ENCODE measurements around the gene PLXNB2.
A peak's percentile ranks its signal among the peaks of the same experiment; 100 is the strongest.

PLXNB2 gene

DNA sequence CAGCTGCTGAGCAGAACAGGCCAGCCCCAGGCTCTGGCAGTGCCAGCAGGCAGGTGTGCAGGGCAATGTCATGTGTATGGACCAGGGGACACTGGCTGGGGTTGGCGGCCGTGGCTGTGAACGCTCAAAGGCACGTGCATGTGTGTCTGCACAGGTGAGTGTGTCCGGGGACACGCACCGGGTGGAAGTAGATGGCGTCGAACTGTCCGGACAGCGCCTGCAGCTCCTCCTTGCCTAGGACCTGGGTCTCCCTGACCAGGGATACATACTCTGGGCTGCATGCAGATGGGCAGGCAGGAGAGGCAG, 57.2 kb downstream of the PLXNB2 start:
- DNase-seq = no peak

GRCh38 chr22:50249341-50250248, 57.9 kb downstream of the PLXNB2 start:
- no peak for DNase-seq

DNA sequence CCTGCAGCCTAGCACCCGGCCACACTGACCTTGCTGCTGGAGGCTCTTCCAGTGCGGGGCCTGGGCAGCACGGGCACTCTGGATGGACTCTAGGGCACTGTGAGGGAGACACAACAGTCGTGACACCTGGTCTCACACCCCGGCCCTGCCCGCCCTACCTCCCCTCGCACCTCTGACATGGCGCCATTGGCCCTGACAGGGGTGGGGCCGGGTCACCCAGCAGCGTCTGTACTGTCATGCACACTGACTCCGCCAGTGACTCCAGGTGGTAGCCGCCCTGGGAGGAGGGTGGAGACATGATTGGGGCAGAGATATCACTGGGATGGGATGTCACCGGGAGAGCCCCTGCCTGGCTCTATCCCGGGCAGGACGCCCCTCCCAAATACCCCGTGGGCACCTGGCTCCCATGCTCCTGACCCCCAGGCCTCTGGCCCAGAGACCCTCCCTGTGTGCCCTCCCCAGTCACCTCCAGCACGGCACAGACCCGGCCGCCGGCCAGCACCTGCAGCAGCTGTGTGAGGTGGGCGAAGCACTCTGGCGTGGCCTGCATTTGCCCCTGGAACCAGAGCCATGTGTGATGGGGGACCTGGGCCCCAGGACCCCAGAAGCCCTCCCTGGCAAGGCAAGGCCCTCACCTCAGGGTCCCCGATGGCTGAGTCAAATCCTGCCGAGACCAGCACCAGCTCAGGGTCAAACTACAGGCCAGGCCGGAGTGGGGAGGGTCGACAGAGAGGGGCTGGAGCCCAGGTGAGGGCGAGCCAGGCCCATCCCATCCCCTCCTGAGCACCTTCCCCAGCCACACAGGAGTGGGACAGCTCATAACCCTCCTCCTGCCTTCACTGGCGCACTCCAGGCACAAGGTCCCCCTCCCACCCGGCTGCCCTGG, 59.0 kb downstream of the PLXNB2 start:
- no peak for DNase-seq

DNA sequence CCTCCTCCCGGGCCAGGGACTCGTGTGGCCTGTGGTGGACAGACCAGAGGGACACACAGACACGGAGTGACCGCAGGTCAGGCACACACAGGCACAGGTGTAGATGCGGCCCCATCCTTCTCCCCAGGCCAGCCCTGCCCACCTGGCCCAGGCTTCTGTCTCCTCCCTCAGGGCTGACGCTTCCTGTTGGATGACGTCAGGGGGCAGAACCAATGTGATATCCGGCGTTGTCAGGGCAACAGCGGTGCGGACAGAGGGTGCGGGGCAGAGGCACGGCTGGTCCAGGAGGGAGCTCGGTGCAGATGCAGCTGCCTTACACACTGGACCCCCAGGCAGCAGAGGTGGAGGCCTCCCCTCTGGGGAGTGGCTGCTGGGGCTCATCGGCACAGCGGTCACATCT, 59.7 kb downstream of the PLXNB2 start:
- no peak for DNase-seq

GRCh38 chr22:50246242-50247175, 60.9 kb downstream of the PLXNB2 start:
- DNase-seq = no peak

DNA sequence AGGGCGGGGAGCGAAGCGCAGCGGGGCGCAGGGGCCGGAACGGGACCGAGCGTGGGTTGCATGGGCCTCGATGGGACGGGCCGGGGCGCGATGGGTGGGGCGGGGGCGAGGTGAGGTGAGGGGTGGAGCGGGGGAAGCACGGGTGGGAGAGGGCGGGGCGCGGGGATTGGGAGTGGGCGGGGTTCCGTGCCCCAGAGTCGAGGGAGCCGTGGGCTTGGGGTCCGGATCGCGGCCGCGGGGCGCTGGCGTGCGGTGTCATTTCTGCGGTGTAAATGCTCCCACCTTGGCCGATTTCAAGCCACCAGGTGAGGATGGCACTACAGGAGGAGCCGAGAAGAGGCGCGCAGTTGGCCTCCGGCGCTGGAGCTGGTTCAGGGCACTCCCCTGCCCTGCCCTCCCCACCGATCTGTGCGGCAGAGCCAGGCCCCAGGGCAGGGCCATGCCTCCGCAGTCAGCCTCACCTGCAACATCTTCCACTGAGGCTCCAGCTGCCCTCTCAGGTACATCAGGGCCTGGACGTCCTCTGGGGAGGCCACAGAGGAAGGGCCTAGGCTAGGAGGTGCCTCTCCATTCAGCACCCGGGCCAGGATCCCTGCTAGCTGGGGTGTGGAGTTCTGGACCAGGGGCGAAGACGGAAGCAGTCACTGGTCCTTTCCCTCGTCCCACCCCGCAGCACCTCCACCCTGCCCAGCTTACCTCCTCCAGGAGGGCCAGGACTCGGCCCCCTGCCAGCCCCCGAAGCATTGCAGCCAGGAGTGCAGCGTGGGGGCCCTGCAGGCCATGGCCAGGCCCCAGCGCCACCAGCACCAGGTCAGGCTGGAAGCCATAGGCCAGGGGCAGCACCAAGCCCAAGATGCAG, 62.0 kb downstream of the PLXNB2 start:
- no peak for DNase-seq

- peak; percentile 97 for DNase-seq
Observed at GRCh38 chr22:50244420-50245213, 62.8 kb downstream of the PLXNB2 start, which contains the start of gene TUBGCP6. Gene TUBGCP6 (minus strand): TSS chr22:50245023. CDS start chr22:50244459, 564 bp downstream.

- no peak for DNase-seq
Observed at GRCh38 chr22:50243685-50244419, 63.6 kb downstream of the PLXNB2 start.

DNA sequence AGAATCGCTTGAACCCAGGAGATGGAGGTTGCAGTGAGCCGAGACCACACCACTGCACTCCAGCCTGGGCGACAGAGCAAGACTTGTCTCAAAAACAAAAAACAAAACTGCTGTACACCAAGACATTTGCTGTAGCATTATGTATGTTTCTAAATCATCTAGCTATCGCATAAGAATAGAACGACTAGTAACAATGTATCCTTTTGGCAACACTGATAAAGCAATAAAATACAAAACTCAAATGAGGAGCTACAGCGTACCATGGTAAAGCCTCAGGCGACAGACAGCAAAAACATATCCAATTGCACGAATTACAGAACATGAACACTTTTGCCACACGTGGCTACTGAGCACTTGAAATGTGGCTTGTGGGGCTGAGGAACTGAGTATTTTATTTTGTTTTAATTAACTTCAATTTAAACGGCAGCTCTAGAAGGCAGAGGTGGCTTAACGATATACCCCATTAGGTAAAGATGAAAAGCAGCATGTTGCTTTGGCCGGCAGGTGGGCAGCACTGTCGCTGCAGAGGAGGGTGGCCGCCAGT, 65.0 kb downstream of the PLXNB2 start:
- DNase-seq = no peak

DNA sequence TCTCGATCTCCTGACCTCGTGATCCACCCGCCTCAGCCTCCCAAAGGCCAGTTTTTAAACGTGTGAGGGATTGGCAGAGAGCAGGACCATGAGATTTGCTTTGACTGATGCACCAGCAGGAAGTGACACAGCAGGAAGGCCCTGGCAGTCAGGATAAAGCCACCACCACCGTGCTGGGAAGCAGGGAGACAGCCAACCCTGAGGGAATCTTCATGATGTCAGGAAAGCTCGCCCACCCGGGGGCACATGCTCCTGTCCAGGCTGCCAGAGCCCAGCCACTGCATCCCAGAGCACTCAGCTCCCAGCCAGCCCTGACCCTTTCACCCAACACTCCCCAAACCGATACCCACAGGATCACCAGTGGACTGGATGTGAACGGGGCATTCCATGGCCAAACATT, 68.7 kb downstream of the PLXNB2 start:
- DNase-seq = no peak

DNA sequence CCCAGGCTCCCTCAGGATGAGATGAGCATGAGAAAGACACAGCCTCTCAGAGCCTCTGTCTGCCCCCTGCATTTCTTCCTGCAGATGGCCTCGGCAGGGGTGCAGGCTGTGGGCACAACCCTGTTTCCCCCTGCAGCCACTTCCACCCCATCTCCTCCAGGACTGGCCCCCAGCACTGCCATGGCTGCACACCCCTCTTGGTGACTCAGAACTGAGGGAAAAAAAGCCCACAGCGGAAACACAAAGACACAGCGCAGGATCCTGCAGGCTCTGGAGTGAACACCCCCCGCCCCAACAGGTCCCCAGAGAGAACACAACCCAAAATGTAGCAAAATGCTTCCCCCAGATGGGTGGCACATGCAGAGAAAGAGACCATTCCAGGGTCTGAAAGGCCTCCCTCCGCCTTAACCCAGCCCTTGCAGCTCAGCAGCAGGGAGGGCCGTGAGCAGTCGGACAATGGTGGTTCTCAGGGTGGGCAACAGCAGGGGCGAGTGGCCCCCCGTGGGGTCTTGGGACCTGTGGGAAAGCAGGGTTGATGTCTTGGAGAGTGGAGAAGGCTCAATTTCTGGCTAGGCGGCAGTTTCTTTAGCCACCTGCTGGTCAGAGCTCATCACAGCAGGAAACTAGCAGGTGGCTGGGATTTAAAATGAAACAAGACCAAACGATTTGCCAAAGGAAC, 70.6 kb downstream of the PLXNB2 start:
- no peak for DNase-seq

DNA sequence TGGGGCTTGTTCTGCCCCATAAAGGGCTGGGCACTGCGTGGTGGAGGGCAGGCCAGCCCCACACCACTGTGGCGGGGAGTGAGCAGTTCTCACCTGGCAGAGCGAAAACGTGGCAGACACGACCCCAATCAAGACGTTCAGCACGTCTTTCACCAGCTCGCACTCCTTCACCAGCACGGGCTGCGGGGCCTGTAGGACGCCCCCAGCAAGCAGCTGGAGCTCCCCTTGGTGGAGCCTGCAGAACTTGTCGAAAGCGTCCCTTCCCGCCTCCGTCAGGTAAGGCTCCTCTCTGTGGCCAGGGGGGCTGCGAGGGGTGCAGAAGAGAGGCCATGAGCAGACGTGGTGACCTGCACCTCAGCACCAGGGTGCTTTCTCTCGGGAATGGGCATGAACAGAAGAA, 74.2 kb downstream of the PLXNB2 start:
- DNase-seq = no peak

- no peak for DNase-seq
Observed at GRCh38 chr22:50232481-50233151, 74.8 kb downstream of the PLXNB2 start.

- DNase-seq = no peak
Observed at GRCh38 chr22:50229370-50229769, 78.1 kb downstream of the PLXNB2 start.

DNA sequence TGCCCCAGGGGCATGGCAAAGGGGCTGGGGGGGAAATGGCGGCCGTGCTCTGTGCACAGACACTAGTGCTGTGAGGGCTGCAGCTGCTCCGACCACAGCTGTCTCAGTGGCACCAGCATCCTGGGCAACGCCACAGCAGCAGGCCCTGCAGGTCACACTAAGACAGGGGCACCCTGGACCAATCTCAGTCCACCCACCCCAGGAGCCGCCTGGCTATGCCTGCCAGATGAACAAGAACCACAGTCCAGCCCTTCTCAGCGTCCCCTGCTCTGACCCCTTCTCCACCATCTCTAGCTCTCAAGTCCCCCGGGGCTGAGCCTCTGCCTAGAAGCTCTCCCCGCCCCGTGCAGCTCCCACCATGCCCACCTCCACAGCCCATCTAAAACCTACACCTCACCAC, 79.1 kb downstream of the PLXNB2 start:
- DNase-seq = no peak

DNA sequence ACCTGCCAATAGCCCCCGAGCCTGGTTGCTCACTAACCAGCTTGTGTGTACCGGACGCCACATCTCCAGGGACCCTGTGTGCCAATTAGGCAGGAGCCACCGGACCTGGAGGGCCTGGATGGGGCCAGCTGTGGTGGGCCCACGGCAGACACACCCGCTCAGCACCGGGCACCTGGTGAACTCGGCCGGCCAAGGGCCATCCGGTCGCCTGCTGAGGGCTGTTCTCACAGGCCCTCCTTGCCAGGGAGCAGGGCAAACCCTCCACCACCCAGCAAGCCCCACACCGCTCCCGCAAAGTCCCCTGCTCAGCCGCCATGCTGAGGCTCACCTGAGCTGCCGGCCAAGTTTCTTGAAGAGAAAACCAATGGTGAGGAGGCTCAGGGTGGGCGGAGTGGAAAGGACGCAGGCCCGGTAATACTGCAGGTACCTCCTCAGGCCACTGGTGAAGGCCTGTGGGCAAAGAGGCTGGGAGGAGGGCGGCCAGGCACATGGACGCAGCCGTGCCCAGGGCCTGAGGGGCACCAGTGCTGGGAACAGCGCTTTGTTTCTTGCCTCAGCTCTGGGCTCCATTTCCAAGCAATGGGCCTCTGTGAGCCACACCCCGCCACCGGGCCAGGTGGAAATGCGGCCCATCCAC, 79.7 kb downstream of the PLXNB2 start:
- no peak for DNase-seq

- no peak for DNase-seq
Observed at GRCh38 chr22:50226875-50227165, 80.6 kb downstream of the PLXNB2 start.

Measured in midbrain (tissue), 1 donor.